ENCODE data around the gene GPR160. TPM values are rescaled to one million over a fixed set of nuclear protein-coding genes. Genes with fewer than 3 reads are reported as not detected.

Gene GPR160
- total and polyA plus RNA-seq, 2 of the 13 experiments (the other 11 are each of a cell fraction or from before 2014, with no cell fraction given), result 12.1 to 23.2 TPM

- TF ChIP-seq, protein P1, sequence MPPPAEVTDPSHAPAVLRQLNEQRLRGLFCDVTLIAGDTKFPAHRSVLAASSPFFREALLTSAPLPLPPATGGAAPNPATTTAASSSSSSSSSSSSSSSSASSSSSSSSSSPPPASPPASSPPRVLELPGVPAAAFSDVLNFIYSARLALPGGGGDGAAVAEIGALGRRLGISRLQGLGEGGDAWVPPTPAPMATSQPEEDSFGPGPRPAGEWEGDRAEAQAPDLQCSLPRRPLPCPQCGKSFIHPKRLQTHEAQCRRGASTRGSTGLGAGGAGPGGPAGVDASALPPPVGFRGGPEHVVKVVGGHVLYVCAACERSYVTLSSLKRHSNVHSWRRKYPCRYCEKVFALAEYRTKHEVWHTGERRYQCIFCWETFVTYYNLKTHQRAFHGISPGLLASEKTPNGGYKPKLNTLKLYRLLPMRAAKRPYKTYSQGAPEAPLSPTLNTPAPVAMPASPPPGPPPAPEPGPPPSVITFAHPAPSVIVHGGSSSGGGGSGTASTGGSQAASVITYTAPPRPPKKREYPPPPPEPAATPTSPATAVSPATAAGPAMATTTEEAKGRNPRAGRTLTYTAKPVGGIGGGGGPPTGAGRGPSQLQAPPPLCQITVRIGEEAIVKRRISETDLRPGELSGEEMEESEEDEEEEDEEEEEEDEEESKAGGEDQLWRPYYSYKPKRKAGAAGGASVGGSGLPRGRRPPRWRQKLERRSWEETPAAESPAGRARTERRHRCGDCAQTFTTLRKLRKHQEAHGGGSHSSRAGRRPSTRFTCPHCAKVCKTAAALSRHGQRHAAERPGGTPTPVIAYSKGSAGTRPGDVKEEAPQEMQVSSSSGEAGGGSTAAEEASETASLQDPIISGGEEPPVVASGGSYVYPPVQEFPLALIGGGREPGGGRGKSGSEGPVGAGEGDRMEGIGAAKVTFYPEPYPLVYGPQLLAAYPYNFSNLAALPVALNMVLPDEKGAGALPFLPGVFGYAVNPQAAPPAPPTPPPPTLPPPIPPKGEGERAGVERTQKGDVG (CRISPR knock-in tag; IDR thresholded peaks at IDR 0.05; ENCODE audit: borderline replicate concordance), result no peak
- TF ChIP-seq FOXP1 (IDR thresholded peaks at IDR 0.05) (no peak), FOXP1 (CRISPR knock-in tag; IDR thresholded peaks at IDR 0.05) (0 out of 2 replicates have a peak, but pooled peaks have one; percentile 10), ZBTB46 (CRISPR knock-in tag; IDR thresholded peaks at IDR 0.05; ENCODE audit: borderline replicate concordance) (no peak), E2F5 (CRISPR knock-in tag; conservative IDR thresholded peaks at IDR 0.05) (0 out of 2 replicates have a peak, but pooled peaks have one; percentile 27), MXD4 (CRISPR knock-in tag; IDR thresholded peaks at IDR 0.05) (peak; percentile 25; the same call in 1 of the 2 replicates), ZNF33B (CRISPR knock-in tag; IDR thresholded peaks at IDR 0.05) (0 out of 2 replicates have a peak, but pooled peaks have one; percentile 30), WIZ (CRISPR knock-in tag; IDR thresholded peaks at IDR 0.05) (0 out of 2 replicates have a peak, but pooled peaks have one; percentile 66), RFXAP (CRISPR knock-in tag; IDR thresholded peaks at IDR 0.05; ENCODE audit: borderline replicate concordance) (peak; percentile 33; the same call in 1 of the 2 replicates), POGZ (CRISPR knock-in tag; IDR thresholded peaks at IDR 0.05) (peak; percentile 88), UBTF (CRISPR knock-in tag; IDR thresholded peaks at IDR 0.05) (peak; percentile 82), ZNF431 (CRISPR knock-in tag; IDR thresholded peaks at IDR 0.05; ENCODE audit: borderline replicate concordance, low read depth) (peak; percentile 58; the same call in 1 of the 2 replicates), ZMYM3 (CRISPR knock-in tag; IDR thresholded peaks at IDR 0.05) (peak; percentile 83), SCMH1 (CRISPR knock-in tag; IDR thresholded peaks at IDR 0.05; ENCODE audit: borderline replicate concordance) (no peak)
- TF ChIP-seq, protein P2, sequence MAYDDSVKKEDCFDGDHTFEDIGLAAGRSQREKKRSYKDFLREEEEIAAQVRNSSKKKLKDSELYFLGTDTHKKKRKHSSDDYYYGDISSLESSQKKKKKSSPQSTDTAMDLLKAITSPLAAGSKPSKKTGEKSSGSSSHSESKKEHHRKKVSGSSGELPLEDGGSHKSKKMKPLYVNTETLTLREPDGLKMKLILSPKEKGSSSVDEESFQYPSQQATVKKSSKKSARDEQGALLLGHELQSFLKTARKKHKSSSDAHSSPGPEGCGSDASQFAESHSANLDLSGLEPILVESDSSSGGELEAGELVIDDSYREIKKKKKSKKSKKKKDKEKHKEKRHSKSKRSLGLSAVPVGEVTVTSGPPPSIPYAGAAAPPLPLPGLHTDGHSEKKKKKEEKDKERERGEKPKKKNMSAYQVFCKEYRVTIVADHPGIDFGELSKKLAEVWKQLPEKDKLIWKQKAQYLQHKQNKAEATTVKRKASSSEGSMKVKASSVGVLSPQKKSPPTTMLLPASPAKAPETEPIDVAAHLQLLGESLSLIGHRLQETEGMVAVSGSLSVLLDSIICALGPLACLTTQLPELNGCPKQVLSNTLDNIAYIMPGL (CRISPR knock-in tag; IDR thresholded peaks at IDR 0.05; ENCODE audit: borderline replicate concordance in 1 of 2, low read depth in 1 of 2), result peak; percentile 82 to 88
These were observed at the start of gene GPR160 (continued) for GRCh38 chr3:170037463-170038433.
